HFF-Myc (cell line): Measurements from ENCODE around the gene CMC4.

ENCODE experiments used
- DNase-seq: peaks from one replicate; pipeline ENCODE4 v3.0.0-alpha.2; 2011; ENCODE audit warnings: low read depth; ENCODE audit errors: extremely low read depth
- H3K4me3 ChIP-seq: replicated peaks from 2 replicates; pipeline ENCODE4 v1.5.1; 2011; ENCODE audit warnings: low read depth, mild to moderate bottlenecking, control low read depth, low read length
- CTCF ChIP-seq: IDR thresholded peaks from 2 replicates; pipeline ENCODE4 v1.5.1; 2012; ENCODE audit warnings: mild to moderate bottlenecking, low read depth, low read length, control low read depth; ENCODE audit errors: missing control alignments

The CMC4 gene

GRCh38 chrX:155070975-155071693, at the start of gene CMC4, which contains the start of the genes BRCC3 and MTCP1:
CMC4 (minus strand) TSS chrX:155071136; CDS start chrX:155064023, 7,113 bp downstream.
BRCC3 (plus strand) TSS chrX:155071508; CDS start chrX:155071528, 20 bp downstream.
MTCP1 (minus strand) TSS chrX:155071136; CDS start chrX:155066010, 5,126 bp downstream.
- H3K4me3 ChIP-seq, result peak within 1 kb of the TSS; percentile 75
- DNase-seq, result peak; percentile 22

GRCh38 chrX:155115174-155115819, 44.4 kb upstream of the CMC4 start:
- no peak for TF ChIP-seq CTCF
- H3K4me3 ChIP-seq, result no peak overlapping the region
- DNase-seq, result no peak

More at GRCh38 chrX:155070975-155071693, at the start of gene CMC4, which contains the start of the genes BRCC3 and MTCP1:
- TF ChIP-seq CTCF, result no peak

GRCh38 chrX:155113097-155113496, 42.2 kb upstream of the CMC4 start:
- no peak overlapping the region for H3K4me3 ChIP-seq
- TF ChIP-seq CTCF, result no peak
- DNase-seq, result no peak

GRCh38 chrX:155112171-155112570, 41.2 kb upstream of the CMC4 start:
- H3K4me3 ChIP-seq, result no peak overlapping the region
- TF ChIP-seq CTCF, result no peak
- no peak for DNase-seq

- no peak for TF ChIP-seq CTCF
- H3K4me3 ChIP-seq, result no peak overlapping the region
- no peak for DNase-seq
Measured at GRCh38 chrX:155108427-155108826, 37.5 kb upstream of the CMC4 start.

GRCh38 chrX:155105919-155106318, 35.0 kb upstream of the CMC4 start:
- no peak for DNase-seq
- TF ChIP-seq CTCF, result no peak
- no peak overlapping the region for H3K4me3 ChIP-seq
